Endothelial cell of umbilical vein (primary cell): ENCODE measurements around the gene FARP2. TPM values are rescaled to one million over a fixed set of nuclear protein-coding genes. Genes with fewer than 3 reads are reported as not detected.

Source experiments
- BruUV-seq: library from RNA; stranded (reverse); fragments of 400-500 nt; replicated peaks from 2 replicates; lab custom pipeline; 2021; lab: Mats Ljungman, UMichigan
- CTCF ChIA-PET: fragments of 300-600, 350-600 bp; sonication (Branson Sonifier 250); formaldehyde crosslinking; loops from one replicate; lab custom pipeline; 2021; ENCODE audit warnings: antibody characterized with exemption, inconsistent platforms; lab: Charles Lee
- POLR2A ChIA-PET: fragments of 300-600, 350-600 bp; sonication (Branson Sonifier 250); formaldehyde crosslinking; loops from one replicate; lab custom pipeline; 2021; ENCODE audit warnings: antibody characterized with exemption, inconsistent platforms; lab: Charles Lee
- DNase-seq: peaks from one replicate; pipeline ENCODE4 v3.0.0-alpha.2; 2011; ENCODE audit warnings: low read depth, low spot score
- FAIRE-seq: peaks from 2 replicates; lab custom pipeline; 2011; peaks lifted over from hg19 to GRCh38; lab: Jason Lieb, UNC
- H2AFZ ChIP-seq: 2 replicates; pipeline ENCODE4 v1.6.0; 2012; ENCODE audit warnings: low read depth, low read length, control low read depth, inconsistent platforms
- H3K27ac ChIP-seq: 2 replicates; pipeline ENCODE4 v1.5.1; 2011; ENCODE audit warnings: low read depth, mild to moderate bottlenecking, control low read depth, low read length, moderate library complexity; ENCODE audit not compliant: insufficient read depth
- H3K27me3 ChIP-seq, 2 experiments: 2 replicates each; pipeline versions ENCODE4 v1.6.0 to v1.6.1; 2011; ENCODE audit warnings: low read length in 2 of 2, mixed read lengths in 1 of 2; ENCODE audit not compliant: control insufficient read depth in 2 of 2, insufficient read depth in 2 of 2
- H3K36me3 ChIP-seq, 2 experiments: 2 replicates in 1 of 2; 3 replicates in 1 of 2; pipeline ENCODE4 v1.5.1; 2011; ENCODE audit warnings: low read length in 2 of 2, mild to moderate bottlenecking in 1 of 2, moderate library complexity in 1 of 2; ENCODE audit not compliant: control insufficient read depth in 2 of 2, insufficient read depth in 2 of 2; ENCODE audit errors: extremely low read depth in 1 of 2
- H3K4me1 ChIP-seq: 3 replicates; pipeline ENCODE4 v1.5.1; 2011; ENCODE audit warnings: mild to moderate bottlenecking, low read length; ENCODE audit not compliant: control insufficient read depth, insufficient read depth; ENCODE audit errors: extremely low read depth
- H3K4me2 ChIP-seq: 2 replicates; pipeline ENCODE4 v1.6.1; 2011; ENCODE audit warnings: low read length, control low read depth, mixed read lengths; ENCODE audit not compliant: insufficient read depth
- H3K4me3 ChIP-seq, 3 experiments: fragments of 200-600 bp in 1 of 3; sonication (generic), shearing (Covaris generic) in 1 of 3; replicated peaks in 1 of 3; 2 replicates each; pipeline ENCODE4 v1.5.1; 2011 to 2016; ENCODE audit warnings: control low read depth in 3 of 3, low read length in 3 of 3, mild to moderate bottlenecking in 2 of 3, inconsistent platforms in 1 of 3, low read depth in 1 of 3, moderate library complexity in 1 of 3; ENCODE audit not compliant: insufficient read depth in 1 of 3
- H3K79me2 ChIP-seq: 2 replicates; pipeline ENCODE4 v1.6.0; 2012; ENCODE audit warnings: low read length, inconsistent platforms; ENCODE audit not compliant: control insufficient read depth, insufficient read depth
- H3K9ac ChIP-seq: replicated peaks from 2 replicates; pipeline ENCODE3; 2011; ENCODE audit warnings: low read length, control low read depth; ENCODE audit not compliant: insufficient read depth; ENCODE audit errors: extremely low read depth
- H3K9me1 ChIP-seq: replicated peaks from 3 replicates; pipeline ENCODE4 v1.6.0; 2011; ENCODE audit warnings: mild to moderate bottlenecking, low read length; ENCODE audit not compliant: control insufficient read depth, insufficient read depth; ENCODE audit errors: extremely low read depth
- H3K9me3 ChIP-seq: replicated peaks from 2 replicates; pipeline ENCODE4 v1.5.1; 2012; ENCODE audit warnings: low read length, inconsistent platforms; ENCODE audit not compliant: control insufficient read depth, insufficient read depth
- H4K20me1 ChIP-seq: replicated peaks from 2 replicates; pipeline ENCODE3; 2011; ENCODE audit warnings: mild to moderate bottlenecking, low read length; ENCODE audit not compliant: control insufficient read depth, insufficient read depth; ENCODE audit errors: extremely low read depth
- EZH2 ChIP-seq: IDR thresholded peaks from 2 replicates; pipeline ENCODE4 v1.6.1; 2012; ENCODE audit warnings: borderline replicate concordance, low read depth, mild to moderate bottlenecking, moderate library complexity, low read length, inconsistent platforms; ENCODE audit not compliant: severe bottlenecking
- FOS ChIP-seq: IDR thresholded peaks from 2 replicates; pipeline ENCODE4 v1.6.1; 2011; ENCODE audit warnings: mild to moderate bottlenecking, low read length, moderate library complexity, borderline replicate concordance; ENCODE audit not compliant: insufficient read depth
- POLR2A ChIP-seq: IDR thresholded peaks from 2 replicates; pipeline ENCODE4 v1.6.1; 2012; ENCODE audit warnings: low read depth, mild to moderate bottlenecking, control low read depth, low read length
- POLR2AphosphoS5 ChIP-seq: IDR thresholded peaks from 2 replicates; pipeline ENCODE4 v1.6.1; 2012; ENCODE audit warnings: low read depth, mild to moderate bottlenecking, control low read depth, low read length, moderate library complexity; ENCODE audit not compliant: insufficient read depth
- dilution Hi-C: fragments of 300-500 bp; cut with MboI; formaldehyde crosslinking; loops from one replicate; pipeline ENCODE4 v1.15.0; 2019; ENCODE audit warnings: low sequenced_read_pairs; ENCODE audit not compliant: extremely low pct_ligation_motif_present
- intact Hi-C: fragments of 100-400 bp; cut with micrococcal nuclease; formaldehyde crosslinking; loops from one replicate; pipeline ENCODE4 v1.10.0; 2022
- polyA plus RNA-seq, 4 experiments: library from polyadenylated mRNA; depleted of rRNA in 3 of 4; stranded (reverse) in 3 of 4; unstranded in 1 of 4; fragments of >200 nt; gene quantifications; 2 replicates each; pipeline versions ENCODE4 v1.2.1 to v1.2.3, GENCODE V29; 2011 to 2012; ENCODE audit warnings: missing spikeins in 1 of 4
- total RNA-seq: library from RNA; stranded (reverse); gene quantifications from 2 replicates; pipeline ENCODE4 v1.2.3, GENCODE V29; 2021
- TF ChIP-seq, protein P1 (sequence below), 2 donors: IDR thresholded peaks; 1 replicate in 1 of 2; 2 replicates in 1 of 2; pipeline ENCODE4 v1.5.1; 2011; ENCODE audit warnings: low read length in 2 of 2, mild to moderate bottlenecking in 2 of 2, moderate library complexity in 2 of 2, control low read depth in 1 of 2, inconsistent platforms in 1 of 2, low read depth in 1 of 2; ENCODE audit not compliant: insufficient read depth in 1 of 2; ENCODE audit errors: extremely low read depth in 1 of 2
- TF ChIP-seq, protein P2 (sequence below): IDR thresholded peaks from 2 replicates; pipeline ENCODE4 v1.6.1; 2011; ENCODE audit not compliant: insufficient read depth, insufficient read length

FARP2 gene
- total and polyA plus RNA-seq, 2 donors (not counting 3 experiments of a cell fraction or from before 2014, with no cell fraction given), result 15.3 to 45.3 TPM

DNA sequence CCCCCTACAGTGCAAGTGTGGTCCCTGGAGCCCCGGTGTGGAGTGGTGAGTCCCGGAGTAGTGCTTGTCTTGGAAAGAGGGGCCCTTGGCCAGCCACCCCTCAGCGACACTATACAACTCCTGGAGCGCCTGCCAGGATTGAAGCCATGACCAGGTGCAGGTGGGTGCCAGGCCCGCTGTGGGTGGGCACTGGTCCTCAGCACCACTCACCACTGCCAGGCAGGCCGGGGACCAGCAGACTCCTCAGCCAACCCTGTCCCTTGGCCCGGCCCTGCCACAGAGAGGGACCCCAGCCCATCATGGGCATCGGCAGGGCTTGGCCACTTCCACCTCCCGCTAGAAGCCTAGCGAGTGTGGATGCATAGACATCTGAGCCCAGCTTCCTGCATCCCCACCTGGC lies 110.1 kb downstream of the FARP2 start:
- ChIA-PET CTCF (no interaction called here), POLR2A (no interaction called here)
- intact Hi-C loops, result no loop called here

More for the DNA sequence above, 110.1 kb downstream of the FARP2 start:
- Histone ChIP-seq H4K20me1 (no peaks in the 10 kb centered on the region), H3K9me3 (no peaks in the 10 kb centered on the region), H3K79me2 (no peaks in the 10 kb centered on the region), H3K36me3 (no peaks in the 10 kb centered on the region), H3K27ac (no peak overlapping the region), H3K4me3 (no peak overlapping the region), H2AFZ (no peak overlapping the region), H3K4me2 (no peak overlapping the region), H3K9me1 (no peaks in the 10 kb centered on the region), H3K27me3 (no peaks in the 10 kb centered on the region), H3K9ac (no peak overlapping the region), H3K4me1 (no peaks in the 10 kb centered on the region)
- no TSS peak for BruUV-seq
- TF ChIP-seq EZH2 (no peak), FOS (no peak), POLR2AphosphoS5 (no peak), POLR2A (no peak)
- TF ChIP-seq, protein P1, sequence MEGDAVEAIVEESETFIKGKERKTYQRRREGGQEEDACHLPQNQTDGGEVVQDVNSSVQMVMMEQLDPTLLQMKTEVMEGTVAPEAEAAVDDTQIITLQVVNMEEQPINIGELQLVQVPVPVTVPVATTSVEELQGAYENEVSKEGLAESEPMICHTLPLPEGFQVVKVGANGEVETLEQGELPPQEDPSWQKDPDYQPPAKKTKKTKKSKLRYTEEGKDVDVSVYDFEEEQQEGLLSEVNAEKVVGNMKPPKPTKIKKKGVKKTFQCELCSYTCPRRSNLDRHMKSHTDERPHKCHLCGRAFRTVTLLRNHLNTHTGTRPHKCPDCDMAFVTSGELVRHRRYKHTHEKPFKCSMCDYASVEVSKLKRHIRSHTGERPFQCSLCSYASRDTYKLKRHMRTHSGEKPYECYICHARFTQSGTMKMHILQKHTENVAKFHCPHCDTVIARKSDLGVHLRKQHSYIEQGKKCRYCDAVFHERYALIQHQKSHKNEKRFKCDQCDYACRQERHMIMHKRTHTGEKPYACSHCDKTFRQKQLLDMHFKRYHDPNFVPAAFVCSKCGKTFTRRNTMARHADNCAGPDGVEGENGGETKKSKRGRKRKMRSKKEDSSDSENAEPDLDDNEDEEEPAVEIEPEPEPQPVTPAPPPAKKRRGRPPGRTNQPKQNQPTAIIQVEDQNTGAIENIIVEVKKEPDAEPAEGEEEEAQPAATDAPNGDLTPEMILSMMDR (IDR thresholded peaks at IDR 0.05; ENCODE audit: extremely low read depth in 1 of 2, insufficient read depth in 1 of 2, low read depth in 1 of 2, low read length in 2 of 2), result no peak
- TF ChIP-seq, protein P2, sequence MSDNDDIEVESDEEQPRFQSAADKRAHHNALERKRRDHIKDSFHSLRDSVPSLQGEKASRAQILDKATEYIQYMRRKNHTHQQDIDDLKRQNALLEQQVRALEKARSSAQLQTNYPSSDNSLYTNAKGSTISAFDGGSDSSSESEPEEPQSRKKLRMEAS, result no peak
- FAIRE-seq (no peak), DNase-seq (no peak)
- dilution Hi-C loops, result no loop called here
